Cerebellar nuclear complex (tissue), 1 donor: ENCODE measurements around the gene PPP2R1B.
"Not testable (repeated sequence)": the region's sequence is repeated elsewhere in the genome, so short reads cannot be mapped to it uniquely, and the experiment has no call there.

Experiments used
- DNase-seq, 2 experiments: peaks; one replicate each; lab custom pipeline; 2025; lab: John Stamatoyannopoulos, UW

Gene PPP2R1B

DNA sequence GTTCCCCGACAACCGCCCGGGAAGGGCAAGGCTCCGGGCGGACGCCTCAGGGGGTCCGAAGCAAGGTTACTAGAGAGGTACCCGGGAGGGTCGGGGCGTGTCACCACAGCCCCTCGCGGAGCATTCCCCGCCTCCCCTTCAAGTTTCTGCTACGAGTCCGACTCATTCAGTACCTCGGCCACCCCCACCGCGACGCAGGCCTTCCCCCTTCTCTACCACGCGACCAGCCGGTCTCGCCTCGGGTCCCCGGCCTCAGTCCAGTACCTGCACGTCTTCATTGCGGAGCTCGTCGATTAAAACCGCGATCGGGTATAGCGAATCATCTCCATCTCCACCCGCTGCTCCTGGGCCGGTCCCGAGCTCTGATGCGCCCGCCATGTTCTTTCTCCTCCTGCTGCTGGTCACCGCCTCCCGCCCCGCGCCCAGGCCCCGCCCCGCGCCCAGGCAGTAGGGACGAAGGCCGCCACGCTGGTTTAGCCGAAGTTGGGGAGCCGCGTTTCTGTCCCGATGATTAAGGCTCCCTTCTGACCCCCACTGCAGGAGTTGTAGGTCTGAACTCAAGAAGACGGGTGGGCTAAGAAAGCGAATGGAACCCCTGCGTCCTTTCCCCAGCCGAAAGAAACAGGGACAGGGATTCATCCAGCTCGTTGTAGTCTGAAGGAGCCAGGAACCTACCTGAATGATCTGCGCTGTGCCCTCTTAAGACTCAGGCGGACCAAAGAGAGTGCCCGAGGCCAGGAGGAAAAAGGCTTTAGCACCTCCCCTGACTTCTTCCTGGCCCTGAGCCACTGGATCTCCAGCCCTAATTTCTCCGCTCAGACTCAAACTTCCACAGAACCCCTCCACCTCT lies at the start of gene PPP2R1B:
Gene PPP2R1B (minus strand): TSS at position 406 of the 850 bp plus-strand sequence. CDS start 28 bp downstream, at position 378.
- DNase-seq = peak in 1 of 2 experiments; percentile 34

DNA sequence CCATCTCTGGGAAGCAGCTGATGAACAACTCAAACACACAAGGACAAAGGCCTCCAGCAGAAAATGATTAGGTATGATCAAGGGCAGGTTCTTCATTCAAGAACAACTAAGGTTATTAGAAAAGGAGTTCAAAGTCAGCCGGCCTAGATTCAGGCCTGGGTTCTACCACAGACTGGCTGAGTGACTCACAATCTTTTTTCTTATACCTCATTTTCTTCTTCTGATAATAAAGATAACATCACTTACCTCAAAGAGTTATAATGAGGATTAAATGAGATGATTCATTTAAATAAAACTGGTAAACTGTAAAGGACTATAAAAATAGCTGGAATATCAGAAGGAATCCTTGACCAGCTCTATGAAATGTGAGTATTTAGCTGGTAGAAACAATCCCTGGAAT lies 49.3 kb upstream of the PPP2R1B start:
- DNase-seq = no peak

DNA sequence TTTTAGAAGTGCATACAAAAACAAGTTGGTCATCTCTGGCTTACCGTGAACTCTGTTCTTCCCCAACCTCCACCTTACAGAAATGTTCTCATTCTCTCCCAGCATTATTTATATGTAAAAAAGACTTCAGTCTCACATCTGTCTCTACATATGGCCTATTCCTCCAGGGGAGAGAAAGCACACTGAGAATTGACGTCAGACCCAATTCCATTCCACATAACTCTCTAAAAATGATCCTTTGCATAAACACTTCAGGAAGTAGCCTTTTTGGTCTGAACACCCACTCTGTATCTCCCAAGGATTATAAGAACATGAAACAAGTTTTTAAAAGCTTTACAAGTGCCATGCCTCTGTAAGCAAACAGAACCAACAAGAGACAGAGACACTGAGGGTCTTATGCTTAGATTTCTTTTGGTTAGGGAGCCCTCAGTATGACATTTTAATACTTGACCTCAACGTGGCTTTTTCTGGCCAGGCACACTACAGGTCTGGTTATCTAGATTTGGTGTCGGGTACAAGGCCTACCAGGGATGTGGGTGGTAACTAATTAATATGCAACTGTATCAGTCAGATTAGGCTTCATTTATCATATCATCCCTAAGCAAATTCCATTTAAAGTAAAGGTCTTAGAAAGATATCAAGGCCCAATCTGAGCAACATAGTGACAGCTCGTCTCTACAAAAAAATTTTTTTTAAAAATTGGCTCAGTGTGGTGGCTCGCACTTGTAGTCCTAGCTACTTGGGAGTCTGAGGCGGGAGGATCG lies 48.5 kb upstream of the PPP2R1B start:
- DNase-seq = no peak

DNA sequence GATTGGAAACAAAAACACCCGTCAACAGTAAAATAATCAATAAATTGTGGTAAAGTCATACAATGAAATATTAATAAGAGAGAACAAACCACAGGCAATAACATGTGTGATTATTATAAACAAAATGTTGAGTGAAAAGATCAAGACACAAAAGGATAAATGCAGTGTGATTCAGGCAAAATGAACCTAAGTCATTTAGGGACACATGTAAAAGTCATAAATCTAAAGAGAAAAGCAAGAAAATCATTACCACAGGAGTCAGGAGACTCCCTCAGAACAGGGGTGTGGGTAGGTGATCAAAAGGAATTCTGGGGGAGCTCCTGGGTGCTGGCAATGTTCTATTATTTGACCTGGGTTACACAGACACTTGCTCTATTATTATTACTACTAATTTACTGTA lies 47.9 kb upstream of the PPP2R1B start:
- DNase-seq = no peak

DNA sequence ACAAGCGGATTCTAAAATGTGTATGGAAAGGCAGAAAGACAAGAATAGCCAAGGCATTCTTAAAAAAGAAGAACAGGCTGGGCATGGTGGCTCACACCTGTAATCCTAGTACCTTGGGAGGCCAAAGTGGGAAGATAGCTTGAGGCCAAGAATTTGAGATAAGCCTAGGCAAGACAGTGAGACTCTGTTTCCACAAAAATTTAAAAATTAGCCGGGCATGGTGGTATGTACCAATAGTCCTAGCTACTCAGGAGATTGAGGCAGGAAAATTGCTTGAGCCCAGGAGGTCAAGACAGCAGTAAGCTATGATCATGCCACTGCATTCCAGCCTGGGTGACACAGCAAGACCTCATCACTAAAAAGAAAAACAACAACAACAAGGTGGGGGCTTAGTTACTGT lies 46.0 kb upstream of the PPP2R1B start:
- DNase-seq = no peak

DNA sequence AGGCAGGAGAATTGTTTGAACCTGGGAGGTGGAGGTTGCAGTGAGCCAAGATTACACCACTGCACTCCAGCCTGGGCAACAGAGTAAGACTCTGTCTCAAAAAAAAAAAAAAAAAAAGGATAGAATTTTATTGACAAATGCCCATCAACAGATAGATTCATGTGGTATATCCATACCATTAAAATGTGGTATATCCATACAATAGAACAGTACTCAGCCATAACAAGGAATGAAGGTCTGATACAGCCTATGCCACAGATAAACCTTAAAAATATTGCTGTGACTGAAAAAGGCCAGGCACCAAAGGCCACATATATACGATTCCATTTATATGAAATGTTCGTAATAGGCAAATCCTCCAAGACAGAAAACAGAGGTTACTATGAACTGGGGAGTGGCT lies 45.3 kb upstream of the PPP2R1B start:
- DNase-seq = no peak

DNA sequence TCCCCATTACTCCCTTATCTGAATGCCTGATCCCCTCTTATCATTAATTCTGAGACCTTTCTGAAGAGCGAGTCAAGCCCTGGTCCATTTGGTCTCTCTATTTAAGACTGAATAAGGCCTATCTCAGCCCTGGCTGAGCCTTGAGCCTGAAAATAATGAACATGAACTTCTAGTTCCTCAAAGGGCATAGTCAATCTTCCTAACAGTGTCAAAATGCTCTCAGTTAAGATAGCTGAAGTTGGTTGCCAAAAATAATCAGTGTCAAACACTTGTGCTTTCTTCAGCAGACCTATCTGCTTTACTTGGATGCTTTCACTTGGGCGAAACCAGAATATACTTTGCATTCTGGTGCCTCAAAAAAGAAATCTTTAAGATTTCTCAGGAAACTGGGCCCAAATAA lies 42.6 kb upstream of the PPP2R1B start:
- no peak for DNase-seq

DNA sequence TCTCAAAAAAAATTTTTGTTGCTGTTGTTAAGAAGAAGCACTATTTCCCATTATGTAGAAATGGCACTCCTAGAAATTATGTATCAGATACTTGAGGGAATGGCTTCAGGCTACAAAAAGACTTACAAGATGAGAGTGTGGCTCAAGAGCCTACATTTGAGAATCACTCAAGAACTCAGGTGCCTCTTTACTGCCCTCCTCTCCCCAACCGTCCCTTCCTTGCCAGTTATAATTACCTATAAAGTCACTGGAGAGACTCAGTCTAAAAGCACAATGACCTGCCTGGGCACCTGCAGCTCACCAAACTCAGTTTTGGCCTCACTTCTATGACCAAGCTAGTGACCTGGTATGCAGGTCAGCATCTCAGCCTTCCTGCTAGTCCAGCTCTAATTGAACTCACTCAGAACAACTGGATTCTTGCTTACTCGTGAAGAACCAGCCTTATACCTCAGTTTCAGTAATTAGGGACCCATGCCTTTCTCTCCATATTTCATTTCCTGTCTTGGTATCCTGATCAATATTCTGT lies 41.9 kb upstream of the PPP2R1B start:
- no peak for DNase-seq

DNA sequence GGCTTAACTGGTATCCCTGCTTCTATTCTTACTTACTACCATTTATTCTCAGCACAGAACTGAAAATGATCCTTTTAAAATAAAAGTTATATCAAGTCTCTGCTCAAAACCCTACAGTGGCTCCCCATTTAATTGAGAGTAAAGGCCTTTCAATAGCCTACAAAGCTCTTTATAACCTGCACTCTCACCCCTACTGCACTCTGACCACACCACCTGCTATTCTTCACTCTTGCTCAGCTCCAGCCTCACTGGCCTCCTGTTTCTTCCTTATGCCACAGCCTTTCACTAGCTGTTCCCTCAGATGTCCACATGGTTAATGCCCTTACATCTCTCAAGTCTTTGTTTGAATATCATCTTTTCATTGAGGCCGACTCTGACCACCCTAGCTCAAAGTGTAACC lies 40.9 kb upstream of the PPP2R1B start:
- DNase-seq = no peak

DNA sequence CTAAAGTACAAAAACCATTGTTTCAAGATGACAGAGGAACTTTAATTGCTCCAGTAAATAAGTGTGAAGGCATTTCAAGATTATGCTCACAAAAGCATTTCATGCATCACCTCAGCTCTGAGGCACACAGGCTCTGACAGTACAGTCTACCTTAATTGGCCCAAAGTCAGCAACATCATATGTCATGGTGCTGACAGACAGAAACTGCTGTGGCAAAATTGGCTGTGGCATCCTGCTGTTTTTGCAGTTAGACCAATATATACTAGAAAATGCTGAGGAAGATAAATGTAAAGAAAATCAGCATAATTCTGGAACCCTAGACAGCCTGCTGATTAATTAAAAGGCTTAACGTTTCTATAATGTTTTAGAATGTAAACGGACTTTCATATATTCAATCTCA lies 34.9 kb upstream of the PPP2R1B start:
- DNase-seq = no peak

DNA sequence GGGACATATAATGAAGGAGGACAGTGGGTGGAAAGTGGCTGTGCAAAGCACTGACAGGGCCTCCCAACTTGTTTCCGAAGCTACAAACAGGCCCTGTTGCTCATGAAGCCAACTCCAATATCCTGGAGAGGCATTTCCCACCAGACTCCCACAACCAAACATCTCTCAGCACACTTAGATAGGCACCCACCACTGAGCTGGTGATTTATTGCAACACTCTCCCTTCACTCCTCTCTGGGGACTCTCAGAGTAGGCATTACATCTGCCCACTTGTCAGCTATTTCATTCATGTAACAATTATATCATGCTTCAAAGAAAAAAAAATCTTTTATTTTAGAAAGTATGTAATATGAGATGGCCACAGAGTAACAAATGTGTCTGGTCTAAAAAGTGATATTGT lies 32.1 kb upstream of the PPP2R1B start:
- no peak for DNase-seq

DNA sequence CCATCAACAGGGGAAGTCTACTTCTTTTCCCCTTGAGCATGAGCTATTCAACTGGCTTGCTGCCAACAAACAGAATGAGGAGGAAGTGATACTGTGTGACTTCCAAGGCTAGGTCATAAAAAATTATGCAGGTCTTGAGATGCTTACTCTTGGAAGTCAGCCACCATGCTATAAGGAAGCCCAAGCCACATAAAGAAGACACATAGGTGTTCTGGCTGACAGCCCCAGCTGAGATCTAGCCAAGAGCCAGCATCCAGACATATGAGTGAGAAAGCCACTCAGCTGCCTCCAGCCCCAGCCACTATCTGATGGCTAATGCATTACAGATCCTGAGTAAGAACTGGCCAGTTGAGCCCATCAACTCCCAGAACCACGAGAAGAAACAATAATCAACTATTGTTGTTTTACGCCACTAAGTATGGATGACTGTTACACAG lies 31.0 kb upstream of the PPP2R1B start:
- DNase-seq = peak in 1 of 2 experiments; percentile 8

DNA sequence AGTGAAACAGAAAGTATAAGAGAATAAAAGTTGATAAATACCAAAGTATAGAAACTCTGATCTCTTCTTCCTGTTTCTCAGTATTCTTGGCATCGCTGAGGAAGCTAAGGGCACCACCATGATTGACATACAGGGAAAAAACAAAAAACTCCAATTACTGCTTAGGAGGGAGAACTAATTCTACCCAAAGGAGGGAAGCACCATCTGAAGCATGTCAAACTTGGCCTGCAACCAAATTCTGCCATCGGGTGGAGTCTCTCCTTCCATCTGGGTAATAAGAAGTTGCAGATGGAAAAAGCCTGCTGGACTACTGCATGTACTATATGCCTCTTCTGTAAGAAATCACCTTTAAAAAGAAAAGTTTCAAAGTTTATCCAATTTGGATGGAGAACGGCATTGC lies 30.5 kb upstream of the PPP2R1B start:
- DNase-seq = peak in 1 of 2 experiments; percentile 26

DNA sequence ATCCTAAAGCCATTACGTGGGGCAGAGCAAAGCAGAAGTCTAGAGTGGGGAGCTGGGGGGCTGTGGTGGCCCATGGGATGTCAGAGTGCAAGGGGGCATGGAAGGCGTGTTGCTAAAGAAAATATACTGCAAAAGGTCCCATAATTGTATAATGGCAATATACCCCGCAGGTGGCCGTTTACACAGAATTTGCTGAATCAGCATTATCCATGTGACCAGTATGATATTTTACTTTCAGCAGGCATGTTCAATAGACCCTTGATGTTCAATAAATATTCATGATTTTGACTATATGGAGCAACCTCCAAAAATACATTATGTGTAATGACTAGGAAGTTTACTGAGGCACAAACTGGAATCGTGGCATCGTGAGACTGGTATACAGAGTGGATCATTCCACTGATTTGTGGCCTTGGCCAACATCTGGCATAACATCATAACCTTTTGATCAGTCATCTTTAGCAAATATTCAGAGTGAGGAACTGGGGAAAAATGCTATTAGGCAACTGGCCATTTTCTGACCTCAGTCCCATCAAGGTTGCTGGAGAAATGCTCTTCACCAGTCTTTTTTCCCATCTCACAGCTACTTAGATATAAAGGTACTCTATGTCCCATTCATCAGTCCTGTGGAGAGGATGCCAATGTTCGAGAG lies 29.3 kb upstream of the PPP2R1B start:
- no peak for DNase-seq

DNA sequence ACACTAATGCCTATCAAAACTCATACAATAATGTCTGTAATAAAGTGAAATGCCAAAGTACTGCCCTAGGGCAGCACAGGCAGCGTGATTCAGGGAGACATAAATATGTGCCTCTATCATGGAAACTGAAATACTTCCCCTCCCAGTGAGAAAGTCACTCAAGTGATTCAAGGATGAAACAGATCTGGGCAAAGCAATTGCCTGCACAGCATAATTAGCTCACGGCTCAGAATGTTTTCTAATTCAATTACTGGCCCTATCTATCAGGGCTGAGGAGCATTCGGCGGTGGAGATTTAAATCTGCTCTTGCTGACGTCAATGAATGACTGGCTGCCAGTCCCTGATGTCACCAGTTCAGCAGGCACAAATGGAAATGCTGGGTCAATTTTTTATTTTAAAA lies 27.7 kb upstream of the PPP2R1B start:
- DNase-seq = no peak

DNA sequence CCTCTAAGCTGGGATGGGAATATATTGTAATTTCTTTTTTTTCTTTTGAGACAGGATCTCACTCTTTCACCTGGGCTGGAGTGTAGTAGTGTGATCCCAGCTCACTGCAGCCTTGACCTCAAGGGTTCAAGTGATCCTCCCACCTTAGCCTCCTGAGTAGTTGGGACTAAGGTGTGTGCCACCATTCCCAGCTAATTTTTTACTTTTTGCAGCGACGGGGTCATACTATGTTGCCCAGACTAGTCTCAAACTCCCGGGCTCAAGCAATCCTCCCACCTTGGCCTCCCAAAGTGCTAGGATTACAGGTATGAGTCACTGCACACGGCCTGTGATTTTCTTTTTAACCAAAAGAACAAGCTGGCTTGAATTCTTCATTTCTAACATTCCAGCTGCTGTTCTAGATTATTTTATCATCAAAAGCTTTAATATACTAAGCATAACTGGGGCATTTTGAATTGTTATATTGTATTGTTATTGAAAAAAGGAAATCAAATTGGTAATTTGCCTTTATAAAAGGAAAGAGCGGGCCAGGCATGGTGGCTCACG lies 26.8 kb upstream of the PPP2R1B start:
- no peak for DNase-seq

DNA sequence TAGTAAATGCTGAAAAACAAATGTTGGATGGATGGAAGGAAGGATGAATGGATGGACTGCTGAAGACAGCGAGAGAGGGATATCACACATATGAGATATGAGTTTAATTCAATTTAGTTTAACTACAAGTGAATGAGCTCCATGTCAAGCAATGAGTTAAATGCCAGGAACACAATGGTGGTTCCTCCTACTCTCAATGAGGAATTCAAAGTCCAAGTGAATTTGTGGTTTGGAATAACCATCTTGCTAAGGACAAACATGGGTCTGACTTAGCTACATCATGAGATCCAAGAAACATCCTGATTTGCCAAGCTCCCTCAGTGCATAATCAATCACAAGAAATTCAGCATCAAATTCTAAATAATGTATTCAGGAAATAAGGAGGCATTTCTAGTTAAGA lies 26.1 kb upstream of the PPP2R1B start:
- no peak for DNase-seq

DNA sequence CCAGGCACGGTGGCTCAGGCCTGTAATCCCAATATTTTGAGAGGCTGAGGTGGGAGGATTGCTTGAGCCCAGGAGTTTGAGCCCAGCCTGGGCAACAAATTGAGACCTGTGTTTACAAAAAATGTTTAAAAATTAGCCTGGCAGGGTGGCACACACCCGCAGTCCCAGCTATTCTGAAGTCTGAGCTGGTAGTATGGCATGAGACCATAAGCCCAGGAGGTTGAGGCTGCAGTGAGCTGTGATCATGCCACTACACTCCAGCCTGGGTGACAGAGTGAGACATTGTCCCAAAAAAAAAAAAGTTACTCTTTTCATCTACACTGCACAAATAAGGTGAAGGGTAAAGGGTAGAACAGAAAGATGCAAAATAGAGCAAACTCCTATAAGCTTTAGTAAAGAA lies 22.3 kb upstream of the PPP2R1B start:
- no peak for DNase-seq

DNA sequence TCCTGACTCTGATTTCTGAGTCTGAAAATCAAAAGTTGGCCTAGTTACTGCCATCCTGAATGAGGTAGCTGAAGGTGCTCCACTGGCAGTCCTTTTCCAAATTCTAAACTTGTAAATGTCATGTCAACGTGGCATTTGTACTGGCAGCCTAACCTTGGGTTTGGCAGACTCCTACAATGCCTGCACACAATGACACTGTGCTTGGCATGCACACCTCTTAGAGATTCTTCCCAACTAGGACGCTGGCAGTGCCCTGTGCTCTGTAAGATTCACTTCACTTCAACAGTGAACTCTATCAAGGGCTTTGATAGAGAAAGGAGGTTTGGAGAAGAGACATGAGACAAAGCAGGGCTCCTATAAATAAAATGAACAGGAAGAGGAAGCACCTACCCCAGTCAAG lies 21.9 kb upstream of the PPP2R1B start:
- DNase-seq = no peak

DNA sequence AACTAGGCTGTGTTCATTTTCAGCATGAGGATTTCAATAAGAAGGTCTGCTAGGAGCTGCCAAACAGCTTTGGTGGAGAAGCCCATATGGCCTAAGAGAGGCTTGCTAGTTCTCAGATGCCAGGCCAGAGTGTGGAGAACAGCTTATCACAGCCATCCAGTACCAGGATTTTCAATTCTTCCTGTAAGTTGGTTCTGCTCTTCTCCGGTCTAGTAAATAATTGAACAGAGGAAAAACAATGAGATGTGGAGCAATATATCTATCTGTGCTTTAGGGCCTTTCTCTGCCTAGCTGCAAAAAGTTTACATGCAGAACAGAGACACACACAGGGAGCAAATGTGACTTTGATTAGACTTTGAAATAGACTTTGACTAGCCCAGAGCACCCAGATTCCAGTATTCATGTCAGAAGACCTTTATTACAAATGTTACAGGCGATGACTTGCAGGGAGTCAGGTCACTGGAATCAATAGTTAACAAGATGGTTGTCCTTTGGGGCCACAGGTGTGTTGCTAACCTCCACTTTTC lies 19.8 kb upstream of the PPP2R1B start:
- peak in 1 of 2 experiments; percentile 1 for DNase-seq

DNA sequence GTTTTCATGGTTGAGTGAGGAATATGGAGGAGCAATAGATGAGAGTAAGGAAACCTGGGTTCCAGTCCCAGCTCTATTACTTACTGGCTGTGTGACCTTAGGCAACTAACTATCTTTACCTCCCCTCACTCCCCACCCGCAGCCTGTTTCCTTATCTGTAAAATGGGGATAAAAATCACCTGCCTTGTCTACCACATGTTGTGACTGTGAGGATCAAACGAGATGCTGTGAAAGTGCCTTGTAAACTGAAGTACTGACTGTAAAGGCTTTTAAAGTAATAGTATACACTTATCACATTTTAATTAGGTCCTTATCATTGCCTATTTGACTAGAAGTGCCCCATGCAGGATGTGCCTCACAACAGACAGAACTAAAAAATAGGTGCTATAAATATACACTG lies 18.9 kb upstream of the PPP2R1B start:
- no peak for DNase-seq

DNA sequence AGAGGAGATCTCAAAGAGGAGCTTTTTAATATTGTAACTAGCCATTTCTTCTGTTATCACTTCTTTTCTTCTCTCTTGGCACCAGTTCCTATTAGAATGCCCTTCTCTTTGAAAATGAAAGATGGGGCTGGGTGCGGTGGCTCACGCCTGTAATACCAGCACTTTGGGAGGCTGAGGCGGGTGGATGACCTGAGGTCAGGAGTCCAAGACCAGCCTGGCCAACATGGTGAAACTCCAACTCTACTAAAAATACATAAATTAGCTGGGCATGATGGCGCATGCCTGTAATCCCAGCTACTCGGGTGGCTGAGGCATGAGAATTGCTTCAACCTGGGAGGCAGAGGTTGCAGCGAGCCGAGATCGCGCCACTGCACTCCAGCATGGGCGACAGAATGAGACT lies 18.1 kb upstream of the PPP2R1B start:
- not testable (repeated sequence) for DNase-seq
